Measurements from ENCODE around the gene SEMA5A. TPM values are rescaled to one million over a fixed set of nuclear protein-coding genes. Genes with fewer than 3 reads are reported as not detected.

The SEMA5A gene
- polyA plus RNA-seq, 1 of the 3 experiments (the other 2 are of a cell fraction): 0.58 TPM

- ChIA-PET CTCF (interaction anchor here (0.6 kb wide), 1 partner anchor 376 kb away, joined by 3 read pairs; no protein-coding TSS in a partner anchor), POLR2A (no interaction called here)
- Histone ChIP-seq H4K20me1 (ENCODE audit: insufficient read depth) (no peaks in the 10 kb centered on the region), H3K4me1 (ENCODE audit: control insufficient read depth in 1 of 2, insufficient read depth in 2 of 2, low read depth in 1 of 2, low read length in 1 of 2) (no peaks in the 10 kb centered on the region), H3K9me3 (no peaks in the 10 kb centered on the region), H3K9me2 (no peaks in the 10 kb centered on the region), H2AFZ (ENCODE audit: low read depth) (no peak overlapping the region), H3F3A (replicated peaks; ENCODE audit: insufficient read depth) (no peaks in the 10 kb centered on the region), H3K4me2 (no peak overlapping the region), H3K9ac (no peak overlapping the region), H3K4me3 (ENCODE audit: low read depth in 2 of 2, low read length in 1 of 2) (no peak overlapping the region), H3K27ac (ENCODE audit: low read depth in 2 of 2, low read length in 1 of 2) (no peak overlapping the region), H3K27me3 (ENCODE audit: insufficient read depth) (no peaks in the 10 kb centered on the region), H3K79me2 (ENCODE audit: insufficient read depth) (no peaks in the 10 kb centered on the region), H3K36me3 (replicated peaks in 1 of 2; ENCODE audit: control insufficient read depth in 1 of 2, insufficient read depth in 2 of 2, low read length in 1 of 2) (peaks cover 0 to 4% of the 10 kb centered on the region in 2 experiments)
- no peak for DNase-seq
- no peak for TF ChIP-seq TCF12 (IDR thresholded peaks at IDR 0.05)
- TF ChIP-seq GATA2 (CRISPR knock-in tag; IDR thresholded peaks at IDR 0.05): no peak
- TF ChIP-seq EZH2phosphoT487 (IDR thresholded peaks at IDR 0.05; ENCODE audit: borderline replicate concordance, low read depth): no peak
- TF ChIP-seq USF1 (IDR thresholded peaks at IDR 0.05; ENCODE audit: borderline replicate concordance, low read depth): no peak
- no peak for TF ChIP-seq YY1 (IDR thresholded peaks at IDR 0.05; ENCODE audit: low read depth)
- no peak for TF ChIP-seq CHD2 (IDR thresholded peaks at IDR 0.05; ENCODE audit: low read length, partially characterized antibody)
- no peak for TF ChIP-seq MEF2A (IDR thresholded peaks at IDR 0.05; ENCODE audit: borderline replicate concordance, low read depth)
- no peak for TF ChIP-seq CTCF (IDR thresholded peaks at IDR 0.05)
- TF ChIP-seq FOXJ3 (CRISPR knock-in tag; IDR thresholded peaks at IDR 0.05): no peak
- TF ChIP-seq NFIC (IDR thresholded peaks at IDR 0.05; ENCODE audit: borderline replicate concordance): no peak
- WGBS (ENCODE audit: low lambda C conversion rate): 77% methylated on average over 3 of the region's 3 CpGs
These were observed 440.0 kb downstream of the SEMA5A start for GRCh38 chr5:9105851-9106250.

- H3K9me3 ChIP-seq: no peaks in the 10 kb centered on the region
- H3K9ac ChIP-seq: no peak overlapping the region
- H3K79me2 ChIP-seq (ENCODE audit: insufficient read depth): no peaks in the 10 kb centered on the region
- CTCF ChIA-PET: interaction anchor here (0.8 to 1.3 kb wide), 2 partner anchors 18 to 27 kb away, joined by 3 read pairs; no protein-coding TSS in a partner anchor
- WGBS (ENCODE audit: low lambda C conversion rate): 67% methylated on average over 2 of the region's 3 CpGs
- no peaks in the 10 kb centered on the region for H3F3A ChIP-seq (replicated peaks; ENCODE audit: insufficient read depth)
- H3K36me3 ChIP-seq (replicated peaks in 1 of 2; ENCODE audit: control insufficient read depth in 1 of 2, insufficient read depth in 2 of 2, low read length in 1 of 2): peaks cover 0 to 4% of the 10 kb centered on the region in 2 experiments
- H2AFZ ChIP-seq (ENCODE audit: low read depth): no peak overlapping the region
- no peak overlapping the region for H3K4me2 ChIP-seq
- H3K27me3 ChIP-seq (ENCODE audit: insufficient read depth): no peaks in the 10 kb centered on the region
- no peak for TF ChIP-seq EZH2phosphoT487 (IDR thresholded peaks at IDR 0.05; ENCODE audit: borderline replicate concordance, low read depth)
- DNase-seq: no peak
- H3K4me1 ChIP-seq (ENCODE audit: control insufficient read depth in 1 of 2, insufficient read depth in 2 of 2, low read depth in 1 of 2, low read length in 1 of 2): no peaks in the 10 kb centered on the region
- POLR2A ChIA-PET: no interaction called here
- no peaks in the 10 kb centered on the region for H3K9me2 ChIP-seq
- H3K4me3 ChIP-seq (ENCODE audit: low read depth in 2 of 2, low read length in 1 of 2): no peak overlapping the region
- H4K20me1 ChIP-seq (ENCODE audit: insufficient read depth): no peaks in the 10 kb centered on the region
- H3K27ac ChIP-seq (ENCODE audit: low read depth in 2 of 2, low read length in 1 of 2): no peak overlapping the region
These were observed 441.1 kb downstream of the SEMA5A start for GRCh38 chr5:9104571-9105339.
